ENCODE results near the gene TSPY2.
"Not testable (repeated sequence)": the region's sequence is repeated elsewhere in the genome, so short reads cannot be mapped to it uniquely, and the experiment has no call there.

Gene TSPY2, protein sequence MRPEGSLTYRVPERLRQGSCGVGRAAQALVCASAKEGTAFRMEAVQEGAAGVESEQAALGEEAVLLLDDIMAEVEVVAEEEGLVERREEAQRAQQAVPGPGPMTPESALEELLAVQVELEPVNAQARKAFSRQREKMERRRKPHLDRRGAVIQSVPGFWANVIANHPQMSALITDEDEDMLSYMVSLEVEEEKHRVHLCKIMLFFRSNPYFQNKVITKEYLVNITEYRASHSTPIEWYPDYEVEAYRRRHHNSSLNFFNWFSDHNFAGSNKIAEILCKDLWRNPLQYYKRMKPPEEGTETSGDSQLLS

DNA sequence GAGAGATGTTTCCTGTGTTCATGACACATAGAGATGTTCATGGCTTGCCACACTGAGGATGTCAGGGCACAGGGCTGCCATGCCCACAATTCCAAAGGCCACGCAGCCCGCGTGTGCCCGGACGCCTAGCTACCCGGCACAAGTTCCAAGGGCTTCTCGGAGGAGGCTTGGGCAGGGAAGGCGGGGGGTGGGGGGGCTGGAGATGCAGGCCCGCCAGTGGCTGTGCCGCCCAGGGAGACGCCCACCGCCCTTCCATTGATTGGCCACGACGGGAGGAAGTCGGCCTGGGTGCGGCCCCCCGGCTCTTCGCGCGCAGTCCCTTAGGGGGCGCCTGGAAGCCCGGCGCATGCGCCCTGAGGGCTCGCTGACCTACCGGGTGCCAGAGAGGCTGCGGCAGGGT lies at the start of gene TSPY2:
TSPY2 (plus strand) TSS at position 301 of the 400 bp plus-strand sequence; CDS start at position 347, 46 bp downstream.
- not testable (repeated sequence) for DNase-seq

DNA sequence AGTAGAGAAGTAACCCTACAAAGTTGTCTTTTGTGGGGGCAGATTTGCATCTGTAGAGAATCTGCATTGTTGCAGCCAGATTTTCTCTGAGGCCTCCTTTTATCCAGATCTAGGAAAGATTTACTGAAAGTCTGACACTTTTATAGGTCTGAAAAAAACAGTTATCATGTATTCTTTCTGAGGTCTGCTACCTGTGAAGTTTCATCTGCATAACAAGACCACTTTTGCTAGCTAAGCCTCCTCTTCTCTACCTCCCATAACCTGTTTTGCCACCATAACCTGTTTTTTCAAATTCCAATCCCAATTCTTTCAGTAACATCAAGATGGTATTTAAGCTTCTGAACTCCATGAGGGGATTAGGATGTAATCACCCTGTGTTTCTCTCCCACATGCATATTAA lies 36.5 kb upstream of the TSPY2 start:
- not testable (repeated sequence) for DNase-seq

DNA sequence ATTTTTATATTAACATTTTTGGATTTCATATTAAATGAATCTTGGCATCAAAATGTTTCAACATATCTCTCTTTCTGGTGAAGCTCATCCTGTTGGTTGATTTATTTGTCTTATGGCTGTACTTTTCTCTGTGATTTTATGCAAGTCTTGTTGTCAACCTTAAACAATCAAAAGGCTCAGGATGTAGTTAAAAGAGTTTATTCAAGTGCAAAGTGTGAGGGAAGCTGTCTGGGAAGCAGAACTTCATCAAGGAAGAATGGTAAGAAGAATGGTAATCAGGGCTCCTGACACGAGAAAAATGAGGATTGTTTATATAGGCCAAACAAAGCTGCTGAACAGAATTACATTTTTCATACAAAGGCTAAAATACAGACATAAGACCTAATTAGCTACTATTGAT lies 29.0 kb upstream of the TSPY2 start:
- DNase-seq, result not testable (repeated sequence)

DNA sequence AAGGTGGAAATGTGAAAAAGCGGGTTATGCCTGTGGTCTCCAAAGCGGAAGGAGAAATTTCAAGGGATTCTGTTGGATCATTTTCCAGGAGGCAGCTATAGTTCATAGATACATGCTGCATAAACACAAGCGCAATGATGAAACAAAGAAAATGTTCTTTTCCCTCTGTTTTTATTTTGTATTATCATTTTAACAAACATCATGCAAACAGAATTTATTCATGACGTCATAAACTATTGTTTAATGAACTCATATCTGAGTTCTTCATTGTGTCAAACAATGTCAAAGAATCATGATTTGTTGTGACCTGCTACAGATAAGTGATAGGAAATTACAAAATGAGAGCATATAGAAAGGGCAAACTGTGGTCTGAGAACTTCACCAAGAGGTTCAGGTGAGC lies 23.8 kb downstream of the TSPY2 start:
- DNase-seq, result not testable (repeated sequence)

Measured in activated CD8-positive, alpha-beta memory T cell treated with anti-CD3 and anti-CD28 coated beads for 24 hours (primary cell).